A549 (cell line): ENCODE data around the gene ZFYVE27.

Experiments used
- CTCF ChIP-seq: fragments of >200 bp; sonication (Bioruptor Twin); formaldehyde crosslinking; IDR thresholded peaks from 3 replicates; pipeline ENCODE4 v1.5.1; 2016
- JUN ChIP-seq, 2 experiments: fragments of >200 bp; sonication (Bioruptor Twin); formaldehyde crosslinking; IDR thresholded peaks; 2 replicates in 1 of 2; 3 replicates in 1 of 2; pipeline ENCODE4 v1.6.1; 2016 to 2017
- MYC ChIP-seq: IDR thresholded peaks from 2 replicates; pipeline ENCODE4 v1.6.1; 2012; ENCODE audit warnings: mild to moderate bottlenecking, inconsistent platforms, low read length, improper control_type of control experiment, borderline replicate concordance
- RAD21 ChIP-seq, 2 experiments: fragments of >200 bp in 1 of 2; sonication (Bioruptor Twin) in 1 of 2; formaldehyde crosslinking in 1 of 2; IDR thresholded peaks in 1 of 2; conservative IDR thresholded peaks in 1 of 2; 2 replicates in 1 of 2; 3 replicates in 1 of 2; pipeline ENCODE4 v1.6.1; 2012 to 2018; ENCODE audit warnings: inconsistent platforms in 1 of 2

GRCh38 chr10:97737770-97738265 is 890 bp downstream of the ZFYVE27 start:
- TF ChIP-seq MYC (no peak), RAD21 (conservative IDR thresholded peaks at IDR 0.05 in 1 of 2, IDR thresholded peaks at IDR 0.05 in 1 of 2) (no peak), CTCF (no peak), JUN (IDR thresholded peaks at IDR 0.05) (no peak)
